H9 (cell line): ENCODE data around the gene MYL3. TPM values are rescaled to one million over a fixed set of nuclear protein-coding genes. Genes with fewer than 3 reads are reported as not detected.

Source experiments
- DNase-seq: peaks from one replicate; pipeline ENCODE4 v3.0.0-alpha.2; 2017
- H2AFZ ChIP-seq: one replicate; pipeline ENCODE4 v1.6.1; 2013; ENCODE audit warnings: mild to moderate bottlenecking, low read length, control low read depth, moderate library complexity
- H2AK5ac ChIP-seq: 2 replicates; pipeline ENCODE4 v1.6.1; 2013; ENCODE audit warnings: low read length, control low read depth, mixed read lengths; ENCODE audit not compliant: insufficient read length
- H2BK120ac ChIP-seq: one replicate; pipeline ENCODE4 v1.6.1; 2013; ENCODE audit warnings: low read depth, mild to moderate bottlenecking, low read length, control low read depth, inconsistent platforms; ENCODE audit not compliant: poor library complexity, severe bottlenecking
- H2BK12ac ChIP-seq: 2 replicates; pipeline ENCODE4 v1.6.1; 2013; ENCODE audit warnings: low read length, control low read depth, mixed read lengths, low read depth; ENCODE audit not compliant: insufficient read length
- H2BK15ac ChIP-seq: 2 replicates; pipeline ENCODE4 v1.6.1; 2013; ENCODE audit warnings: low read depth, low read length, control low read depth
- H2BK20ac ChIP-seq: one replicate; pipeline ENCODE4 v1.6.1; 2013; ENCODE audit warnings: low read depth, mild to moderate bottlenecking, low read length, control low read depth, inconsistent platforms; ENCODE audit not compliant: poor library complexity, severe bottlenecking
- H2BK5ac ChIP-seq: 2 replicates; pipeline ENCODE4 v1.6.1; 2013; ENCODE audit warnings: low read length, control low read depth, mixed read lengths; ENCODE audit not compliant: insufficient read length
- H3K14ac ChIP-seq: 2 replicates; pipeline ENCODE4 v1.6.1; 2013; ENCODE audit warnings: low read length, control low read depth; ENCODE audit not compliant: insufficient read depth
- H3K18ac ChIP-seq: 2 replicates; pipeline ENCODE4 v1.6.1; 2013; ENCODE audit warnings: low read depth, mild to moderate bottlenecking, mixed read lengths, low read length, control low read depth; ENCODE audit not compliant: insufficient read length
- H3K23ac ChIP-seq: 2 replicates; pipeline ENCODE4 v1.6.1; 2013; ENCODE audit warnings: low read length, control low read depth, mixed read lengths, low read depth; ENCODE audit not compliant: insufficient read length
- H3K23me2 ChIP-seq: 2 replicates; pipeline ENCODE4 v1.6.1; 2013; ENCODE audit warnings: low read depth, mild to moderate bottlenecking, mixed read lengths, low read length, control low read depth; ENCODE audit not compliant: insufficient read length, poor library complexity, severe bottlenecking
- H3K27ac ChIP-seq: 2 replicates; pipeline ENCODE4 v1.5.1; 2013; ENCODE audit warnings: low read length, control low read depth, mixed read lengths, low read depth; ENCODE audit not compliant: insufficient read length
- H3K27me3 ChIP-seq: 2 replicates; pipeline ENCODE4 v1.6.1; 2013; ENCODE audit warnings: low read length, control low read depth, inconsistent platforms; ENCODE audit not compliant: insufficient read depth
- H3K4ac ChIP-seq: 2 replicates; pipeline ENCODE4 v1.6.1; 2013; ENCODE audit warnings: low read depth, mild to moderate bottlenecking, control low read depth, inconsistent platforms, low read length, moderate library complexity
- H3K4me1 ChIP-seq: 2 replicates; pipeline ENCODE4 v1.6.1; 2013; ENCODE audit warnings: low read length, control low read depth, inconsistent platforms; ENCODE audit not compliant: insufficient read depth
- H3K4me2 ChIP-seq: 2 replicates; pipeline ENCODE4 v1.6.1; 2013; ENCODE audit warnings: low read length, control low read depth, mixed read lengths; ENCODE audit not compliant: insufficient read length, insufficient read depth
- H3K56ac ChIP-seq: 2 replicates; pipeline ENCODE4 v1.6.1; 2013; ENCODE audit warnings: low read depth, mild to moderate bottlenecking, mixed read lengths, low read length, control low read depth; ENCODE audit not compliant: insufficient read length
- H3K79me1 ChIP-seq: 2 replicates; pipeline ENCODE4 v1.6.1; 2013; ENCODE audit warnings: low read depth, mild to moderate bottlenecking, moderate library complexity, low read length, control low read depth, inconsistent platforms; ENCODE audit not compliant: insufficient read depth, poor library complexity, severe bottlenecking
- H3K79me2 ChIP-seq: 2 replicates; pipeline ENCODE4 v1.6.1; 2013; ENCODE audit warnings: low read length, control low read depth, inconsistent platforms; ENCODE audit not compliant: insufficient read depth
- H3K9ac ChIP-seq: 2 replicates; pipeline ENCODE4 v1.6.1; 2013; ENCODE audit warnings: low read length, control low read depth, mixed read lengths; ENCODE audit not compliant: insufficient read length; ENCODE audit errors: extremely low read depth
- H3K9me3 ChIP-seq: one replicate; pipeline ENCODE4 v1.6.1; 2013; ENCODE audit warnings: low read depth, low read length, inconsistent platforms; ENCODE audit not compliant: control insufficient read depth
- H3T11ph ChIP-seq: one replicate; pipeline ENCODE4 v1.6.1; 2013; ENCODE audit warnings: mild to moderate bottlenecking, low read length, control low read depth, inconsistent platforms
- H4K20me1 ChIP-seq: one replicate; pipeline ENCODE4 v1.6.1; 2013; ENCODE audit not compliant: control insufficient read depth, insufficient read length, insufficient read depth
- H4K5ac ChIP-seq: 2 replicates; pipeline ENCODE4 v1.6.1; 2013; ENCODE audit warnings: low read depth, mild to moderate bottlenecking, mixed read lengths, low read length, control low read depth; ENCODE audit not compliant: insufficient read length
- H4K8ac ChIP-seq: replicated peaks from 2 replicates; pipeline ENCODE4 v1.6.1; 2013; ENCODE audit warnings: low read length, control low read depth, mixed read lengths, low read depth; ENCODE audit not compliant: insufficient read length
- H4K91ac ChIP-seq: 2 replicates; pipeline ENCODE4 v1.6.1; 2013; ENCODE audit warnings: low read depth, mild to moderate bottlenecking, moderate library complexity, mixed read lengths, low read length, control low read depth; ENCODE audit not compliant: insufficient read length
- H3K27ac Mint-ChIP-seq, 3 experiments: 2 replicates in 2 of 3; 3 replicates in 1 of 3; pipeline ENCODE4 v1.8.0; 2020 to 2021; ENCODE audit warnings: mixed read lengths in 3 of 3, mild to moderate bottlenecking in 1 of 3, moderate library complexity in 1 of 3
- H3K27me3 Mint-ChIP-seq: 2 replicates; pipeline ENCODE4 v1.8.0; 2021; ENCODE audit warnings: low read depth, mild to moderate bottlenecking, moderate library complexity, mixed read lengths
- H3K36me3 Mint-ChIP-seq, 3 experiments: 2 replicates in 2 of 3; 3 replicates in 1 of 3; pipeline ENCODE4 v1.8.0; 2020 to 2021; ENCODE audit warnings: low read depth in 3 of 3, mixed read lengths in 3 of 3; ENCODE audit not compliant: insufficient read depth in 1 of 3
- H3K4me1 Mint-ChIP-seq, 2 experiments: 2 replicates each; pipeline ENCODE4 v1.8.0; 2020; ENCODE audit warnings: mixed read lengths in 2 of 2
- H3K4me3 Mint-ChIP-seq, 2 experiments: 2 replicates in 1 of 2; 3 replicates in 1 of 2; pipeline ENCODE4 v1.8.0; 2020 to 2021; ENCODE audit warnings: mild to moderate bottlenecking in 2 of 2, mixed read lengths in 2 of 2, moderate library complexity in 1 of 2
- H3K9me3 Mint-ChIP-seq, 2 experiments: 2 replicates in 1 of 2; 3 replicates in 1 of 2; pipeline ENCODE4 v1.8.0; 2020; ENCODE audit warnings: mild to moderate bottlenecking in 2 of 2, mixed read lengths in 2 of 2, moderate library complexity in 1 of 2
- CTCF ChIP-seq: fragments of 200-600 bp; sonication (generic); conservative IDR thresholded peaks from 3 replicates; pipeline ENCODE4 v1.8.0; 2021; ENCODE audit warnings: antibody characterized with exemption, mild to moderate bottlenecking
- WGBS: extraction: QIAGEN DNeasy Blood & Tissue Kit; methylation state at CpG from one replicate; pipeline ENCODE4 v1.1.7; 2013; ENCODE audit warnings: missing lambda C conversion rate, low lambda C conversion rate, mixed read lengths; ENCODE audit not compliant: insufficient read length; ENCODE audit errors: extremely low coverage; 5-methylcytosine and 5-hydroxymethylcytosine counted together
- total RNA-seq: library from RNA; stranded (reverse); gene quantifications from 2 replicates; pipeline ENCODE4 v1.2.1, GENCODE V29; 2021

The MYL3 gene
- total RNA-seq, 1 experiment from 2014 or later, result 0.24 TPM

- Mint-ChIP-seq H3K27me3 (peaks cover 2% of the 10 kb centered on the region; the same call in 1 of the 2 replicates), H3K27ac (no peak overlapping the region), H3K36me3 (no peaks in the 10 kb centered on the region), H3K4me3 (no peak overlapping the region), H3K9me3 (no peaks in the 10 kb centered on the region), H3K4me1 (peaks cover 3 to 5% of the 10 kb centered on the region in 2 experiments; a peak in 3 of 4 replicates)
- Histone ChIP-seq H3K23ac (no peak overlapping the region), H2AK5ac (no peak overlapping the region), H3K4ac (no peak overlapping the region), H2BK120ac (no peak overlapping the region), H3K9ac (no peak overlapping the region), H2BK20ac (no peak overlapping the region), H3K79me1 (no peaks in the 10 kb centered on the region), H2BK15ac (no peak overlapping the region), H3K4me2 (no peak overlapping the region), H4K20me1 (no peaks in the 10 kb centered on the region), H4K8ac (no peak overlapping the region), H3K27ac (no peak overlapping the region), H3T11ph (no peak overlapping the region), H2AFZ (no peak overlapping the region), H3K4me1 (no peaks in the 10 kb centered on the region), H4K91ac (no peak overlapping the region), H3K56ac (no peak overlapping the region), H3K27me3 (no peaks in the 10 kb centered on the region; the same call in 1 of the 2 replicates), H4K5ac (no peak overlapping the region), H2BK5ac (no peak overlapping the region), H3K14ac (no peak overlapping the region), H3K18ac (no peak overlapping the region), H3K23me2 (no peaks in the 10 kb centered on the region), H2BK12ac (no peak overlapping the region), H3K79me2 (no peaks in the 10 kb centered on the region), H3K9me3 (no peaks in the 10 kb centered on the region)
- no CpG with 5 or more reads among the region's 3 CpGs for WGBS
- no peak for DNase-seq
- TF ChIP-seq CTCF, result no peak
Observed at GRCh38 chr3:46905213-46905560, 41.9 kb upstream of the MYL3 start.
